KMS-11 (cell line): ENCODE data around the gene NACA2.

ENCODE experiments used
- H2AFZ ChIP-seq: fragments of 200-600 bp; sonication (generic); 2 replicates; pipeline ENCODE4 v1.6.1; 2016; ENCODE audit warnings: antibody characterized with exemption, mixed run types, low read depth
- H3K27ac ChIP-seq: fragments of 200-600 bp; sonication (generic); 2 replicates; pipeline ENCODE4 v1.6.1; 2016; ENCODE audit warnings: mild to moderate bottlenecking, mixed run types
- H3K27me3 ChIP-seq: fragments of 200-600 bp; sonication (generic); 2 replicates; pipeline ENCODE4 v1.6.1; 2017; ENCODE audit warnings: mild to moderate bottlenecking, low read depth, mixed run types, moderate library complexity; ENCODE audit not compliant: insufficient read depth
- H3K36me3 ChIP-seq: fragments of 200-600 bp; sonication (generic); 2 replicates; pipeline ENCODE4 v1.6.1; 2017; ENCODE audit warnings: mild to moderate bottlenecking, mixed run types; ENCODE audit not compliant: insufficient read depth
- H3K4me1 ChIP-seq: fragments of 200-600 bp; sonication (generic); 2 replicates; pipeline ENCODE4 v1.6.1; 2016; ENCODE audit warnings: mild to moderate bottlenecking, low read depth, mixed run types; ENCODE audit not compliant: poor library complexity, severe bottlenecking
- H3K4me2 ChIP-seq: fragments of 200-600 bp; sonication (generic); 2 replicates; pipeline ENCODE4 v1.7.0; 2016; ENCODE audit warnings: mild to moderate bottlenecking, mixed run types
- H3K4me3 ChIP-seq: fragments of 200-600 bp; sonication (generic); IDR thresholded peaks from 2 replicates; pipeline ENCODE4 v1.6.1; 2017; ENCODE audit warnings: low read depth, low read length, mixed read lengths; ENCODE audit not compliant: insufficient read depth
- H3K79me2 ChIP-seq: fragments of 200-600 bp; sonication (generic); 2 replicates; pipeline ENCODE4 v1.6.1; 2016; ENCODE audit warnings: low read depth, mixed run types; ENCODE audit not compliant: insufficient read depth
- H3K9ac ChIP-seq: fragments of 200-600 bp; sonication (generic); 2 replicates; pipeline ENCODE4 v1.6.1; 2016; ENCODE audit warnings: mild to moderate bottlenecking, mixed run types
- H4K20me1 ChIP-seq: fragments of 200-600 bp; sonication (generic); 2 replicates; pipeline ENCODE4 v1.6.1; 2016; ENCODE audit warnings: mild to moderate bottlenecking, mixed run types; ENCODE audit not compliant: insufficient read depth
- TF ChIP-seq, protein P1 (sequence below): fragments of 200-600 bp; sonication (generic); conservative IDR thresholded peaks from 2 replicates; pipeline ENCODE4 v1.6.1; 2017; ENCODE audit warnings: low read depth, mild to moderate bottlenecking, antibody characterized with exemption, low read length, moderate library complexity, mixed read lengths

The NACA2 gene

GRCh38 chr17:61562287-61562686, 28.7 kb downstream of the NACA2 start:
- no peaks in the 10 kb centered on the region for H3K79me2 ChIP-seq

DNA sequence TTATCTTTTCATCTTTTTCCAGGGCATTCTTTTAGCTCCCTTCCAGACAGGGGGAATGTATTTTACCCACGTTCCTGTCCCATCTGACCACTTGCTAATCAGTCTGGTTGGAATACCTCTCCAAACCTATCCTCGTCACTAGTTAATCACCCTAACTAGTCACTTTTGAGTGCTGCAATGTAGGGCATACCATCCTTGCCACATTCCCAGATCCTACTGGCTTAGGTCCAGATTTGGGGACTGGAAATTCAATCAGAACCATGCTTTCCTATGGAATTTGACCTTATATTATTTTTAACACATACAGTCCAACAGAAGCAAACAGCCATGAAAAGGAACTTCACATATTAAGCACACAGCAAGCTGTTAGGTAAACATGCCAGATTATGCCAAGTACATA, 29.7 kb downstream of the NACA2 start:
- Histone ChIP-seq H4K20me1 (no peaks in the 10 kb centered on the region), H2AFZ (no peak overlapping the region), H3K4me3 (no peak overlapping the region), H3K27ac (no peak overlapping the region), H3K4me2 (no peak overlapping the region), H3K9ac (no peak overlapping the region), H3K79me2 (no peaks in the 10 kb centered on the region), H3K27me3 (no peaks in the 10 kb centered on the region), H3K4me1 (no peaks in the 10 kb centered on the region), H3K36me3 (no peaks in the 10 kb centered on the region)
- TF ChIP-seq, protein P1, sequence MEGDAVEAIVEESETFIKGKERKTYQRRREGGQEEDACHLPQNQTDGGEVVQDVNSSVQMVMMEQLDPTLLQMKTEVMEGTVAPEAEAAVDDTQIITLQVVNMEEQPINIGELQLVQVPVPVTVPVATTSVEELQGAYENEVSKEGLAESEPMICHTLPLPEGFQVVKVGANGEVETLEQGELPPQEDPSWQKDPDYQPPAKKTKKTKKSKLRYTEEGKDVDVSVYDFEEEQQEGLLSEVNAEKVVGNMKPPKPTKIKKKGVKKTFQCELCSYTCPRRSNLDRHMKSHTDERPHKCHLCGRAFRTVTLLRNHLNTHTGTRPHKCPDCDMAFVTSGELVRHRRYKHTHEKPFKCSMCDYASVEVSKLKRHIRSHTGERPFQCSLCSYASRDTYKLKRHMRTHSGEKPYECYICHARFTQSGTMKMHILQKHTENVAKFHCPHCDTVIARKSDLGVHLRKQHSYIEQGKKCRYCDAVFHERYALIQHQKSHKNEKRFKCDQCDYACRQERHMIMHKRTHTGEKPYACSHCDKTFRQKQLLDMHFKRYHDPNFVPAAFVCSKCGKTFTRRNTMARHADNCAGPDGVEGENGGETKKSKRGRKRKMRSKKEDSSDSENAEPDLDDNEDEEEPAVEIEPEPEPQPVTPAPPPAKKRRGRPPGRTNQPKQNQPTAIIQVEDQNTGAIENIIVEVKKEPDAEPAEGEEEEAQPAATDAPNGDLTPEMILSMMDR, result no peak

More at GRCh38 chr17:61562287-61562686, 28.7 kb downstream of the NACA2 start:
- H3K27ac ChIP-seq, result no peak overlapping the region
- H3K36me3 ChIP-seq, result no peaks in the 10 kb centered on the region
- no peaks in the 10 kb centered on the region for H3K27me3 ChIP-seq
- no peak overlapping the region for H2AFZ ChIP-seq
- H3K4me3 ChIP-seq, result no peak overlapping the region
- TF ChIP-seq, protein P1, result no peak
- H3K4me2 ChIP-seq, result no peak overlapping the region
- H3K9ac ChIP-seq, result no peak overlapping the region
- no peaks in the 10 kb centered on the region for H4K20me1 ChIP-seq
- H3K4me1 ChIP-seq, result no peaks in the 10 kb centered on the region

DNA sequence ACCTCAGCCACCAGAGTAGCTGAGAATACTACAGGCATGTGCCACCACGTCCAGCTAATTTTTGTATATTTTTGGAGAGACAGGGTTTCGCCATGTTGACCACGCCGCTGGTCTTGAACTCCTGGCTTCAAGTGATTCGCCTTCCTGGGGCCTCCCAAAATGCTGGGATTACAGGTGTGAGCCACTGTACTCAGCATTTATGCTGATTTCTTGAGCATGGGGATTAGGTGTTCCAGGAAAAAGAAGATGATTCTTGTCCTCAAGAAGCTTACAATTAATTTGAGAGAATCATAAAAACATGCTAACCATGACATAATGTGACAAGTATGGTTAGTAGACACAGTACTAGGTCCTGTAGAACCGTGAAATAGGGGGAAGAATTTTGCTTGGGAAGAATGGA, 30.9 kb downstream of the NACA2 start:
- no peak overlapping the region for H3K4me2 ChIP-seq
- H3K9ac ChIP-seq, result no peak overlapping the region
- H3K79me2 ChIP-seq, result no peaks in the 10 kb centered on the region
- H3K27me3 ChIP-seq, result no peaks in the 10 kb centered on the region
- no peaks in the 10 kb centered on the region for H3K4me1 ChIP-seq
- no peak overlapping the region for H3K27ac ChIP-seq
- TF ChIP-seq, protein P1, result no peak
- no peak overlapping the region for H3K4me3 ChIP-seq
- H3K36me3 ChIP-seq, result no peaks in the 10 kb centered on the region
- no peaks in the 10 kb centered on the region for H4K20me1 ChIP-seq
- H2AFZ ChIP-seq, result no peak overlapping the region

DNA sequence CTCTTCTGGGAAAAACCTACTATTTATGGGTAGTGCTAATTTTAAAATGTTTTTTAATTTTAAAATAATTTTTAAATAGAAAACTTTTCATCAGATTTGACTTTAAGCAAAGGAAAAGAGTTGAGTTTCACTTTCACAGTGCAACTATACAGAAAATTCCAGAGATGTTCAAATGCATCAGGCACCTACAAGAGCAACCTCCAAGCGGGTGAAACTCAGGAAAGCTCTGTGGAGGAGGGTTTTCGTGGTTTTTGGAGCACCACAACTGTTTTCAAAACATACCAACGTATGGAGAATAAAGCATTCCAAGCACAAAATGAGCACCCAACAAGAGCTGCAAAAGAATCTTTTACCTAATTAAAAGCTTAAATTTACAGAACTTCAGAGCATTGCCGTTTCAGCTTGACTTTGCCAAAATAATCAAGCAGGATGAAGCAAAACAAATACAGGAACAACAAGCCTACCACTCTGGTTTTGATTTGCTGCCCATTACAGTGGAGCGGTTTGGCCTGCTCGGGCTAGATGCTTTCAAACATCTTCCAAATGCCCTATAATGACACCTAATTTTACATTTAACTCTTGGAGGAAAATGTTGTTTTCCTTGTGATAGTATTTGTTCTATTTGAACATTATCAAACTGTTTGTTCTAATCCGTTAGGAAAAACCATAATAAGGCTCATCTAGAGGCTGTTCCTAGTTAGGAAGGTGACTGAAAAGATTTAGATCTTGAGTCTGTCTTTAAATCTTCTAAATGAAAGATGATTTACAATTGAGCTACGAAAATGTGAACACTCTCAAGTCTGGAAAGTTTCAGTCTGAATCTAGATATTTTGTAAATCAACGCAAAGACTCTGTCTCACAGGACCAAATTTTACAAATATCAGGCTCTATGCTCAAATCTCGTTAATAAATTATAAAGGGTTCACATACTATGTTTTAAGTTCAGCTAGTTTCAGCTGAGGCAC, 34.5 kb downstream of the NACA2 start:
- H4K20me1 ChIP-seq, result no peaks in the 10 kb centered on the region
- H3K4me3 ChIP-seq, result no peak overlapping the region
- H3K4me2 ChIP-seq, result no peak overlapping the region
- no peaks in the 10 kb centered on the region for H3K27me3 ChIP-seq
- H3K27ac ChIP-seq, result no peak overlapping the region
- no peak overlapping the region for H2AFZ ChIP-seq
- H3K4me1 ChIP-seq, result no peaks in the 10 kb centered on the region
- H3K9ac ChIP-seq, result no peak overlapping the region
- TF ChIP-seq, protein P1, result no peak
- no peaks in the 10 kb centered on the region for H3K79me2 ChIP-seq
- H3K36me3 ChIP-seq, result no peaks in the 10 kb centered on the region
